HepG2 (cell line): ENCODE results near the gene SLC38A3. TPM values are rescaled to one million over a fixed set of nuclear protein-coding genes. Genes with fewer than 3 reads are reported as not detected.

Experiments used
- ARNTL ChIP-seq: sonication (generic); formaldehyde crosslinking; IDR thresholded peaks from 2 replicates; pipeline ENCODE4 v1.4.0; 2020; ENCODE audit warnings: mild to moderate bottlenecking, missing genetic modification reagents
- ELF3 ChIP-seq: IDR thresholded peaks from 2 replicates; pipeline ENCODE4 v1.6.1; 2016; ENCODE audit warnings: missing genetic modification reagents, missing compliant biosample characterization
- FOXA1 ChIP-seq, 2 experiments: fragments of 450-650 bp in 1 of 2; sonication (generic) in 1 of 2; formaldehyde crosslinking in 1 of 2; IDR thresholded peaks; 2 replicates each; pipeline versions ENCODE4 v1.4.0 to v1.6.1; 2016 to 2020; ENCODE audit warnings: missing genetic modification reagents in 1 of 2
- HOXA5 ChIP-seq: sonication (generic); formaldehyde crosslinking; IDR thresholded peaks from 2 replicates; pipeline ENCODE4 v1.4.0; 2020; ENCODE audit warnings: missing genetic modification reagents
- JUND ChIP-seq: sonication (generic); formaldehyde crosslinking; IDR thresholded peaks from 2 replicates; pipeline ENCODE4 v1.8.0; 2022; ENCODE audit warnings: mild to moderate bottlenecking, missing genetic modification reagents
- MAZ ChIP-seq, 2 experiments: sonication (generic) in 1 of 2; formaldehyde crosslinking in 1 of 2; IDR thresholded peaks; 2 replicates each; pipeline versions ENCODE4 v1.5.0 to v1.6.1; 2012 to 2020; ENCODE audit warnings: low read depth in 2 of 2, mild to moderate bottlenecking in 2 of 2, borderline replicate concordance in 1 of 2, improper control_type of control experiment in 1 of 2, low read length in 1 of 2, missing genetic modification reagents in 1 of 2, moderate library complexity in 1 of 2
- NAIF1 ChIP-seq: sonication (generic); formaldehyde crosslinking; IDR thresholded peaks from 2 replicates; pipeline ENCODE4 v1.5.0; 2020; ENCODE audit warnings: mild to moderate bottlenecking, missing genetic modification reagents, borderline replicate concordance
- POLR2G ChIP-seq: fragments of 200-400 bp; formaldehyde crosslinking; IDR thresholded peaks from 2 replicates; pipeline ENCODE4 v1.6.1; 2018; ENCODE audit warnings: mild to moderate bottlenecking, low read depth, low read length, moderate library complexity
- RELA ChIP-seq: sonication (generic); formaldehyde crosslinking; IDR thresholded peaks from 2 replicates; pipeline ENCODE4 v1.4.0; 2020; ENCODE audit warnings: missing genetic modification reagents
- SP140L ChIP-seq: sonication (generic); formaldehyde crosslinking; IDR thresholded peaks from 2 replicates; pipeline ENCODE4 v1.4.0; 2020; ENCODE audit warnings: missing genetic modification reagents, borderline replicate concordance
- ZBTB3 ChIP-seq: sonication (generic); formaldehyde crosslinking; IDR thresholded peaks from 2 replicates; pipeline ENCODE4 v1.4.0; 2020; ENCODE audit warnings: low read depth, mild to moderate bottlenecking, moderate library complexity, missing genetic modification reagents, borderline replicate concordance
- ZC3H4 ChIP-seq: sonication (generic); formaldehyde crosslinking; IDR thresholded peaks from 2 replicates; pipeline ENCODE4 v1.4.0; 2020; ENCODE audit warnings: missing genetic modification reagents, borderline replicate concordance
- ZFAT ChIP-seq: sonication (generic); formaldehyde crosslinking; conservative IDR thresholded peaks from 2 replicates; pipeline ENCODE4 v1.8.1; 2023; ENCODE audit warnings: missing genetic modification reagents, inconsistent platforms
- polyA plus RNA-seq, 8 experiments: library from polyadenylated mRNA; depleted of rRNA in 3 of 8; stranded (reverse) in 7 of 8; unstranded in 1 of 8; fragments of >200 nt; fragmentation: Illumina TruSeq in 4 of 8; extraction: Trizol in 4 of 8; gene quantifications; 2 replicates each; pipeline versions ENCODE4 v1.2.1 to v1.2.3, GENCODE V29; 2011 to 2016; ENCODE audit warnings: low read depth in 4 of 8, missing spikeins in 1 of 8, mixed read lengths in 1 of 8; ENCODE audit not compliant: insufficient read depth in 1 of 8
- total RNA-seq, 5 experiments: library from RNA; depleted of rRNA; stranded (reverse); fragments of >200 nt; fragmentation: Illumina TruSeq; extraction: Trizol; gene quantifications; 2 replicates each; pipeline ENCODE4 v1.2.3, GENCODE V29; 2016; ENCODE audit warnings: low read depth in 1 of 5
- TF ChIP-seq, protein P1 (sequence below): sonication (generic); formaldehyde crosslinking; IDR thresholded peaks from 2 replicates; pipeline ENCODE4 v1.4.0; 2020; ENCODE audit warnings: missing genetic modification reagents, mild to moderate bottlenecking, borderline replicate concordance
- TF ChIP-seq, protein P2 (sequence below): IDR thresholded peaks from 2 replicates; pipeline ENCODE4 v1.6.1; 2018; ENCODE audit warnings: missing genetic modification reagents, mild to moderate bottlenecking, missing compliant biosample characterization
- TF ChIP-seq, protein P3 (sequence below): sonication (generic); formaldehyde crosslinking; IDR thresholded peaks from 2 replicates; pipeline ENCODE4 v1.4.0; 2020; ENCODE audit warnings: missing genetic modification reagents, borderline replicate concordance
- TF ChIP-seq, protein P4 (sequence below), 2 experiments: sonication (generic) in 1 of 2; formaldehyde crosslinking in 1 of 2; IDR thresholded peaks; 2 replicates each; pipeline versions ENCODE4 v1.4.0 to v1.6.1; 2016 to 2020; ENCODE audit warnings: borderline replicate concordance in 1 of 2, low read depth in 1 of 2, mild to moderate bottlenecking in 1 of 2, missing genetic modification reagents in 1 of 2

The SLC38A3 gene
- total and polyA plus RNA-seq, 2 of the 13 experiments (the other 11 are each of a cell fraction or from before 2014, with no cell fraction given) = 29.8 to 164 TPM

DNA sequence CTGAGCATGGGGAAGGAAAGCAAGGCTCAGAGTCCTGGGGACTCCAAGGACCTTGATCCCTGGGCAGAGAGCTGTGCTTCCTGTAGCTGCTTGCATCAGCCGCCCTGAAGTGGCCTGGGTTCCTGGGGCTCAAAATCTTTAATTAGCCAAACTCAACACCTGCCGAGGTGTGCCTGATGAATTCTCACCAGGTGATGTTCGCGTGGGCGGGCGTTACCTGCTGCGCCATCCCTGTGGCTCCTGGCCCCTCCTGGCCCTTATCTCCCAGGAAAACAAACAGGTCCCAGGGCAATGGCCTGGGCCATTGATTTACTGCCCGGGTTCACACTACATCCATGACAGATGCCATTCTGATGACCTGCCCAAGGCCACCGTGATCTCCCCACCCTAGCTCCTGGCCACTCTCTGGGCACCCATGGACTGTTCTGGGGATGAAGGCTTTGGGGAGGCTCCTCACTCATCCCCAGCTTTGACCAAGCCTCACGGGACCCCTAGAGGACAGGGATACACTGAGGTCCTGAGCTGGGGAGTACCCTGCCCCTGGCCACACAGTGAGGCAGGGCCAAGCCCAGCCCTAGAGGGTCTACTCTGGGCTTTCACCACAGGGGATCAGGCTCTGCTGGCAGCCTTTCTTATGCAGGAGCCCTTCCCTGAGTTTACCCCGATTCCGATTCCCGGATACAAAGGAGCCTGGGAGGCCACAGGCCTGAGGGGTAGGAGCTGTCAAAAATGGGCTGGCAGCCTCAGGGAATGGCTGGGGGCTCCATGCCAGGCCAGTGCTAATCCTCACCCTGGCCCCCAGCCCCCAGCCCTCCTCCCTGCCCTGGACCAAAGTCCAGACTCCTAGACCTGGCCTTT, 5.7 kb downstream of the SLC38A3 start (continued):
- TF ChIP-seq FOXA1 (IDR thresholded peaks at IDR 0.05) (no peak), FOXA1 (CRISPR knock-in tag; IDR thresholded peaks at IDR 0.05) (peak; percentile 87), NAIF1 (CRISPR knock-in tag) (no peak), MAZ (IDR thresholded peaks at IDR 0.05; ENCODE audit: borderline replicate concordance, low read depth, low read length) (peak; percentile 74), MAZ (CRISPR knock-in tag; IDR thresholded peaks at IDR 0.05; ENCODE audit: low read depth) (no peak; the same call in 1 of the 2 replicates), RELA (no peak), POLR2G (peak; percentile 1; the same call in 1 of the 2 replicates), ZC3H4 (no peak), ZFAT (CRISPR knock-in tag) (no peak), ZBTB3 (CRISPR knock-in tag) (peak; percentile 17; the same call in 1 of the 2 replicates), SP140L (no peak), JUND (CRISPR knock-in tag) (peak; percentile 78; the same call in 1 of the 2 replicates), ARNTL (CRISPR knock-in tag) (no peak), HOXA5 (CRISPR knock-in tag) (peak; percentile 97), ELF3 (peak; percentile 60)
- TF ChIP-seq, protein P1, sequence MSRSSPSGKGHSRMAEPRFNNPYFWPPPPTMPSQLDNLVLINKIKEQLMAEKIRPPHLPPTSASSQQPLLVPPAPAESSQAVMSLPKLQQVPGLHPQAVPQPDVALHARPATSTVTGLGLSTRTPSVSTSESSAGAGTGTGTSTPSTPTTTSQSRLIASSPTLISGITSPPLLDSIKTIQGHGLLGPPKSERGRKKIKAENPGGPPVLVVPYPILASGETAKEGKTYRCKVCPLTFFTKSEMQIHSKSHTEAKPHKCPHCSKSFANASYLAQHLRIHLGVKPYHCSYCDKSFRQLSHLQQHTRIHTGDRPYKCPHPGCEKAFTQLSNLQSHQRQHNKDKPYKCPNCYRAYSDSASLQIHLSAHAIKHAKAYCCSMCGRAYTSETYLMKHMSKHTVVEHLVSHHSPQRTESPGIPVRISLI (CRISPR knock-in tag) = peak; percentile 15; the same call in 1 of the 2 replicates
- TF ChIP-seq, protein P2, sequence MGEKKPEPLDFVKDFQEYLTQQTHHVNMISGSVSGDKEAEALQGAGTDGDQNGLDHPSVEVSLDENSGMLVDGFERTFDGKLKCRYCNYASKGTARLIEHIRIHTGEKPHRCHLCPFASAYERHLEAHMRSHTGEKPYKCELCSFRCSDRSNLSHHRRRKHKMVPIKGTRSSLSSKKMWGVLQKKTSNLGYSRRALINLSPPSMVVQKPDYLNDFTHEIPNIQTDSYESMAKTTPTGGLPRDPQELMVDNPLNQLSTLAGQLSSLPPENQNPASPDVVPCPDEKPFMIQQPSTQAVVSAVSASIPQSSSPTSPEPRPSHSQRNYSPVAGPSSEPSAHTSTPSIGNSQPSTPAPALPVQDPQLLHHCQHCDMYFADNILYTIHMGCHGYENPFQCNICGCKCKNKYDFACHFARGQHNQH = peak; percentile 63; the same call in 1 of the 2 replicates
- TF ChIP-seq, protein P3, sequence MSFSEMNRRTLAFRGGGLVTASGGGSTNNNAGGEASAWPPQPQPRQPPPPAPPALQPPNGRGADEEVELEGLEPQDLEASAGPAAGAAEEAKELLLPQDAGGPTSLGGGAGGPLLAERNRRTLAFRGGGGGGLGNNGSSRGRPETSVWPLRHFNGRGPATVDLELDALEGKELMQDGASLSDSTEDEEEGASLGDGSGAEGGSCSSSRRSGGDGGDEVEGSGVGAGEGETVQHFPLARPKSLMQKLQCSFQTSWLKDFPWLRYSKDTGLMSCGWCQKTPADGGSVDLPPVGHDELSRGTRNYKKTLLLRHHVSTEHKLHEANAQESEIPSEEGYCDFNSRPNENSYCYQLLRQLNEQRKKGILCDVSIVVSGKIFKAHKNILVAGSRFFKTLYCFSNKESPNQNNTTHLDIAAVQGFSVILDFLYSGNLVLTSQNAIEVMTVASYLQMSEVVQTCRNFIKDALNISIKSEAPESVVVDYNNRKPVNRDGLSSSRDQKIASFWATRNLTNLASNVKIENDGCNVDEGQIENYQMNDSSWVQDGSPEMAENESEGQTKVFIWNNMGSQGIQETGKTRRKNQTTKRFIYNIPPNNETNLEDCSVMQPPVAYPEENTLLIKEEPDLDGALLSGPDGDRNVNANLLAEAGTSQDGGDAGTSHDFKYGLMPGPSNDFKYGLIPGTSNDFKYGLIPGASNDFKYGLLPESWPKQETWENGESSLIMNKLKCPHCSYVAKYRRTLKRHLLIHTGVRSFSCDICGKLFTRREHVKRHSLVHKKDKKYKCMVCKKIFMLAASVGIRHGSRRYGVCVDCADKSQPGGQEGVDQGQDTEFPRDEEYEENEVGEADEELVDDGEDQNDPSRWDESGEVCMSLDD (CRISPR knock-in tag) = peak; percentile 73; the same call in 1 of the 2 replicates
- TF ChIP-seq, protein P4, sequence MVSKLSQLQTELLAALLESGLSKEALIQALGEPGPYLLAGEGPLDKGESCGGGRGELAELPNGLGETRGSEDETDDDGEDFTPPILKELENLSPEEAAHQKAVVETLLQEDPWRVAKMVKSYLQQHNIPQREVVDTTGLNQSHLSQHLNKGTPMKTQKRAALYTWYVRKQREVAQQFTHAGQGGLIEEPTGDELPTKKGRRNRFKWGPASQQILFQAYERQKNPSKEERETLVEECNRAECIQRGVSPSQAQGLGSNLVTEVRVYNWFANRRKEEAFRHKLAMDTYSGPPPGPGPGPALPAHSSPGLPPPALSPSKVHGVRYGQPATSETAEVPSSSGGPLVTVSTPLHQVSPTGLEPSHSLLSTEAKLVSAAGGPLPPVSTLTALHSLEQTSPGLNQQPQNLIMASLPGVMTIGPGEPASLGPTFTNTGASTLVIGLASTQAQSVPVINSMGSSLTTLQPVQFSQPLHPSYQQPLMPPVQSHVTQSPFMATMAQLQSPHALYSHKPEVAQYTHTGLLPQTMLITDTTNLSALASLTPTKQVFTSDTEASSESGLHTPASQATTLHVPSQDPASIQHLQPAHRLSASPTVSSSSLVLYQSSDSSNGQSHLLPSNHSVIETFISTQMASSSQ (IDR thresholded peaks at IDR 0.05; ENCODE audit: low read depth) = 0 out of 2 replicates have a peak, but pooled peaks have one; percentile 52
- TF ChIP-seq, protein P4 (CRISPR knock-in tag; IDR thresholded peaks at IDR 0.05; ENCODE audit: borderline replicate concordance) = peak; percentile 40; the same call in 1 of the 2 replicates
